ENCODE results near the gene PRSS16.

Gene PRSS16

GRCh38 chr6:27281569-27281968, 34.1 kb downstream of the PRSS16 start:
- Histone ChIP-seq H3K9ac (ENCODE audit: low read depth in 1 of 2, low read length in 2 of 2) (no peak overlapping the region), H3K36me3 (ENCODE audit: control insufficient read depth in 2 of 2, insufficient read depth in 2 of 2, low read length in 2 of 2) (no peaks in the 10 kb centered on the region), H3K4me1 (ENCODE audit: control insufficient read depth in 2 of 2, insufficient read depth in 2 of 2, low read length in 2 of 2) (no peaks in the 10 kb centered on the region), H3K4me3 (ENCODE audit: low read length in 2 of 2) (no peak overlapping the region), H3K27me3 (ENCODE audit: control insufficient read depth in 2 of 2, insufficient read depth in 2 of 2, low read length in 2 of 2) (peaks cover 48 to 62% of the 10 kb centered on the region in 2 donors), H3K9me3 (ENCODE audit: control insufficient read depth in 2 of 2, low read length in 2 of 2) (peaks cover 3 to 8% of the 10 kb centered on the region in 2 donors), H3K27ac (ENCODE audit: low read depth in 2 of 2, low read length in 2 of 2) (no peak overlapping the region)

GRCh38 chr6:27283279-27283678, 35.8 kb downstream of the PRSS16 start:
- H3K9ac ChIP-seq (ENCODE audit: low read depth in 1 of 2, low read length in 2 of 2), result no peak overlapping the region
- H3K4me1 ChIP-seq (ENCODE audit: control insufficient read depth in 2 of 2, insufficient read depth in 2 of 2, low read length in 2 of 2), result no peaks in the 10 kb centered on the region
- H3K27me3 ChIP-seq (ENCODE audit: control insufficient read depth in 2 of 2, insufficient read depth in 2 of 2, low read length in 2 of 2), result peaks cover 56 to 69% of the 10 kb centered on the region in 2 donors
- no peak overlapping the region for H3K27ac ChIP-seq (ENCODE audit: low read depth in 2 of 2, low read length in 2 of 2)
- H3K36me3 ChIP-seq (ENCODE audit: control insufficient read depth in 2 of 2, insufficient read depth in 2 of 2, low read length in 2 of 2), result no peaks in the 10 kb centered on the region
- H3K4me3 ChIP-seq (ENCODE audit: low read length in 2 of 2), result no peak overlapping the region
- peaks cover 3 to 8% of the 10 kb centered on the region in 2 donors for H3K9me3 ChIP-seq (ENCODE audit: control insufficient read depth in 2 of 2, low read length in 2 of 2)

- Histone ChIP-seq H3K9me3 (ENCODE audit: control insufficient read depth in 2 of 2, low read length in 2 of 2) (peaks cover 3 to 8% of the 10 kb centered on the region in 2 donors), H3K27me3 (ENCODE audit: control insufficient read depth in 2 of 2, insufficient read depth in 2 of 2, low read length in 2 of 2) (peaks cover 64 to 78% of the 10 kb centered on the region in 2 donors), H3K4me1 (ENCODE audit: control insufficient read depth in 2 of 2, insufficient read depth in 2 of 2, low read length in 2 of 2) (no peaks in the 10 kb centered on the region), H3K9ac (ENCODE audit: low read depth in 1 of 2, low read length in 2 of 2) (no peak overlapping the region), H3K36me3 (ENCODE audit: control insufficient read depth in 2 of 2, insufficient read depth in 2 of 2, low read length in 2 of 2) (no peaks in the 10 kb centered on the region), H3K27ac (ENCODE audit: low read depth in 2 of 2, low read length in 2 of 2) (no peak overlapping the region), H3K4me3 (ENCODE audit: low read length in 2 of 2) (no peak overlapping the region)
Observed at GRCh38 chr6:27286141-27286540, 38.6 kb downstream of the PRSS16 start.

GRCh38 chr6:27287751-27288135, 40.2 kb downstream of the PRSS16 start:
- H3K4me1 ChIP-seq (ENCODE audit: control insufficient read depth in 2 of 2, insufficient read depth in 2 of 2, low read length in 2 of 2), result no peaks in the 10 kb centered on the region
- H3K27me3 ChIP-seq (ENCODE audit: control insufficient read depth in 2 of 2, insufficient read depth in 2 of 2, low read length in 2 of 2), result peaks cover 64 to 74% of the 10 kb centered on the region in 2 donors
- H3K27ac ChIP-seq (ENCODE audit: low read depth in 2 of 2, low read length in 2 of 2), result no peak overlapping the region
- H3K9ac ChIP-seq (ENCODE audit: low read depth in 1 of 2, low read length in 2 of 2), result no peak overlapping the region
- H3K4me3 ChIP-seq (ENCODE audit: low read length in 2 of 2), result no peak overlapping the region
- peaks cover 3 to 7% of the 10 kb centered on the region in 2 donors for H3K9me3 ChIP-seq (ENCODE audit: control insufficient read depth in 2 of 2, low read length in 2 of 2)
- no peaks in the 10 kb centered on the region for H3K36me3 ChIP-seq (ENCODE audit: control insufficient read depth in 2 of 2, insufficient read depth in 2 of 2, low read length in 2 of 2)

GRCh38 chr6:27288136-27289044, 40.9 kb downstream of the PRSS16 start:
- H3K36me3 ChIP-seq (ENCODE audit: control insufficient read depth in 2 of 2, insufficient read depth in 2 of 2, low read length in 2 of 2), result no peaks in the 10 kb centered on the region
- H3K27ac ChIP-seq (ENCODE audit: low read depth in 2 of 2, low read length in 2 of 2), result no peak overlapping the region
- H3K27me3 ChIP-seq (ENCODE audit: control insufficient read depth in 2 of 2, insufficient read depth in 2 of 2, low read length in 2 of 2), result peaks cover 64 to 75% of the 10 kb centered on the region in 2 donors
- no peak overlapping the region for H3K9ac ChIP-seq (ENCODE audit: low read depth in 1 of 2, low read length in 2 of 2)
- H3K4me1 ChIP-seq (ENCODE audit: control insufficient read depth in 2 of 2, insufficient read depth in 2 of 2, low read length in 2 of 2), result no peaks in the 10 kb centered on the region
- peaks cover 0 to under 1% of the 10 kb centered on the region in 2 donors for H3K9me3 ChIP-seq (ENCODE audit: control insufficient read depth in 2 of 2, low read length in 2 of 2)
- H3K4me3 ChIP-seq (ENCODE audit: low read length in 2 of 2), result no peak overlapping the region

GRCh38 chr6:27290065-27290849, 42.8 kb downstream of the PRSS16 start:
- no peaks in the 10 kb centered on the region for H3K4me1 ChIP-seq (ENCODE audit: control insufficient read depth in 2 of 2, insufficient read depth in 2 of 2, low read length in 2 of 2)
- no peak overlapping the region for H3K9ac ChIP-seq (ENCODE audit: low read depth in 1 of 2, low read length in 2 of 2)
- H3K27me3 ChIP-seq (ENCODE audit: control insufficient read depth in 2 of 2, insufficient read depth in 2 of 2, low read length in 2 of 2), result peaks cover 73 to 77% of the 10 kb centered on the region in 2 donors
- H3K4me3 ChIP-seq (ENCODE audit: low read length in 2 of 2), result no peak overlapping the region
- no peaks in the 10 kb centered on the region for H3K36me3 ChIP-seq (ENCODE audit: control insufficient read depth in 2 of 2, insufficient read depth in 2 of 2, low read length in 2 of 2)
- H3K27ac ChIP-seq (ENCODE audit: low read depth in 2 of 2, low read length in 2 of 2), result no peak overlapping the region
- no peaks in the 10 kb centered on the region for H3K9me3 ChIP-seq (ENCODE audit: control insufficient read depth in 2 of 2, low read length in 2 of 2)

- no peak overlapping the region for H3K4me3 ChIP-seq (ENCODE audit: low read length in 2 of 2)
- no peaks in the 10 kb centered on the region for H3K36me3 ChIP-seq (ENCODE audit: control insufficient read depth in 2 of 2, insufficient read depth in 2 of 2, low read length in 2 of 2)
- H3K27ac ChIP-seq (ENCODE audit: low read depth in 2 of 2, low read length in 2 of 2), result no peak overlapping the region
- no peaks in the 10 kb centered on the region for H3K9me3 ChIP-seq (ENCODE audit: control insufficient read depth in 2 of 2, low read length in 2 of 2)
- H3K4me1 ChIP-seq (ENCODE audit: control insufficient read depth in 2 of 2, insufficient read depth in 2 of 2, low read length in 2 of 2), result no peaks in the 10 kb centered on the region
- H3K9ac ChIP-seq (ENCODE audit: low read depth in 1 of 2, low read length in 2 of 2), result no peak overlapping the region
- H3K27me3 ChIP-seq (ENCODE audit: control insufficient read depth in 2 of 2, insufficient read depth in 2 of 2, low read length in 2 of 2), result peaks cover 75 to 79% of the 10 kb centered on the region in 2 donors
Observed at GRCh38 chr6:27290850-27291208, 43.3 kb downstream of the PRSS16 start.

GRCh38 chr6:27293436-27294098, 46.1 kb downstream of the PRSS16 start:
- no peaks in the 10 kb centered on the region for H3K4me1 ChIP-seq (ENCODE audit: control insufficient read depth in 2 of 2, insufficient read depth in 2 of 2, low read length in 2 of 2)
- H3K9me3 ChIP-seq (ENCODE audit: control insufficient read depth in 2 of 2, low read length in 2 of 2), result no peaks in the 10 kb centered on the region
- H3K36me3 ChIP-seq (ENCODE audit: control insufficient read depth in 2 of 2, insufficient read depth in 2 of 2, low read length in 2 of 2), result no peaks in the 10 kb centered on the region
- H3K27ac ChIP-seq (ENCODE audit: low read depth in 2 of 2, low read length in 2 of 2), result no peak overlapping the region
- H3K9ac ChIP-seq (ENCODE audit: low read depth in 1 of 2, low read length in 2 of 2), result no peak overlapping the region
- H3K27me3 ChIP-seq (ENCODE audit: control insufficient read depth in 2 of 2, insufficient read depth in 2 of 2, low read length in 2 of 2), result peaks cover 76 to 79% of the 10 kb centered on the region in 2 donors
- no peak overlapping the region for H3K4me3 ChIP-seq (ENCODE audit: low read length in 2 of 2)

GRCh38 chr6:27294409-27294808, 46.9 kb downstream of the PRSS16 start:
- Histone ChIP-seq H3K9me3 (ENCODE audit: control insufficient read depth in 2 of 2, low read length in 2 of 2) (no peaks in the 10 kb centered on the region), H3K9ac (ENCODE audit: low read depth in 1 of 2, low read length in 2 of 2) (no peak overlapping the region), H3K4me1 (ENCODE audit: control insufficient read depth in 2 of 2, insufficient read depth in 2 of 2, low read length in 2 of 2) (no peaks in the 10 kb centered on the region), H3K27me3 (ENCODE audit: control insufficient read depth in 2 of 2, insufficient read depth in 2 of 2, low read length in 2 of 2) (peaks cover 69 to 71% of the 10 kb centered on the region in 2 donors), H3K27ac (ENCODE audit: low read depth in 2 of 2, low read length in 2 of 2) (no peak overlapping the region), H3K4me3 (ENCODE audit: low read length in 2 of 2) (no peak overlapping the region), H3K36me3 (ENCODE audit: control insufficient read depth in 2 of 2, insufficient read depth in 2 of 2, low read length in 2 of 2) (no peaks in the 10 kb centered on the region)

Measured in mucosa of rectum (tissue), 2 donors.